GM18861 (cell line): Measurements from ENCODE around the gene CARMIL1.
"Not testable (repeated sequence)": the region's sequence is repeated elsewhere in the genome, so short reads cannot be mapped to it uniquely, and the experiment has no call there.

Experiments
- ATAC-seq: cut with Tn5 transposase; IDR thresholded peaks from one replicate; pipeline ENCODE4 v1.9.1; 2021; ENCODE audit not compliant: unreplicated experiment

Gene CARMIL1

GRCh38 chr6:25366903-25367545, 87.8 kb downstream of the CARMIL1 start:
- ATAC-seq: peak; percentile 52

- ATAC-seq: no peak
Observed at GRCh38 chr6:25369036-25369432, 89.9 kb downstream of the CARMIL1 start.

- ATAC-seq: no peak
Observed at GRCh38 chr6:25369433-25370177, 90.4 kb downstream of the CARMIL1 start.

- no peak for ATAC-seq
Observed at GRCh38 chr6:25370178-25371036, 91.2 kb downstream of the CARMIL1 start.

GRCh38 chr6:25371037-25371347, 91.8 kb downstream of the CARMIL1 start:
- no peak for ATAC-seq

GRCh38 chr6:25375125-25375524, 96.0 kb downstream of the CARMIL1 start:
- no peak for ATAC-seq

- no peak for ATAC-seq
Observed at GRCh38 chr6:25377664-25378063, 98.5 kb downstream of the CARMIL1 start.

- ATAC-seq: no peak
Observed at GRCh38 chr6:25381077-25381476, 101.9 kb downstream of the CARMIL1 start.

- ATAC-seq: not testable (repeated sequence)
Observed at GRCh38 chr6:25382476-25382875, 103.3 kb downstream of the CARMIL1 start.

- ATAC-seq: no peak
Observed at GRCh38 chr6:25384234-25384633, 105.1 kb downstream of the CARMIL1 start.

GRCh38 chr6:25384967-25385366, 105.8 kb downstream of the CARMIL1 start:
- ATAC-seq: no peak

GRCh38 chr6:25387483-25387882, 108.3 kb downstream of the CARMIL1 start:
- ATAC-seq: peak; percentile 66

GRCh38 chr6:25387911-25388310, 108.7 kb downstream of the CARMIL1 start:
- ATAC-seq: no peak

GRCh38 chr6:25388776-25389175, 109.6 kb downstream of the CARMIL1 start:
- no peak for ATAC-seq

- ATAC-seq: no peak
Observed at GRCh38 chr6:25389471-25389870, 110.3 kb downstream of the CARMIL1 start.

- ATAC-seq: no peak
Observed at GRCh38 chr6:25392372-25392771, 113.2 kb downstream of the CARMIL1 start.

- no peak for ATAC-seq
Observed at GRCh38 chr6:25395731-25396130, 116.6 kb downstream of the CARMIL1 start.

GRCh38 chr6:25397406-25397805, 118.2 kb downstream of the CARMIL1 start:
- no peak for ATAC-seq

GRCh38 chr6:25399885-25400284, 120.7 kb downstream of the CARMIL1 start:
- no peak for ATAC-seq

GRCh38 chr6:25401711-25402110, 122.5 kb downstream of the CARMIL1 start:
- no peak for ATAC-seq

- ATAC-seq: no peak
Observed at GRCh38 chr6:25402125-25402524, 123.0 kb downstream of the CARMIL1 start.

- ATAC-seq: no peak
Observed at GRCh38 chr6:25403150-25403549, 124.0 kb downstream of the CARMIL1 start.
